Measurements from ENCODE around the gene PPP1R37. TPM values are rescaled to one million over a fixed set of nuclear protein-coding genes. Genes with fewer than 3 reads are reported as not detected.
A peak's percentile ranks its signal among the peaks of the same experiment; 100 is the strongest.

The PPP1R37 gene
- total RNA-seq, 1 donor: 53.6 TPM

- Histone ChIP-seq H2AFZ (ENCODE audit: low read length) (no peak overlapping the region), H3K4me1 (ENCODE audit: insufficient read depth, low read length) (no peaks in the 10 kb centered on the region), H3K27ac (ENCODE audit: low read depth, low read length) (no peak overlapping the region), H3K4me2 (ENCODE audit: insufficient read depth, low read length) (no peak overlapping the region), H3K36me3 (ENCODE audit: insufficient read depth, low read length) (peaks cover 39% of the 10 kb centered on the region), H3K9me3 (ENCODE audit: low read depth, low read length) (no peaks in the 10 kb centered on the region), H4K20me1 (ENCODE audit: insufficient read depth, low read length) (peaks cover 54% of the 10 kb centered on the region), H3K4me3 (ENCODE audit: insufficient read depth, low read length) (no peak overlapping the region), H3K79me2 (ENCODE audit: insufficient read depth, low read length) (peaks cover 95% of the 10 kb centered on the region), H3K27me3 (ENCODE audit: insufficient read depth, low read length) (no peaks in the 10 kb centered on the region)
- no peak for DNase-seq (ENCODE audit: insufficient read length, low spot score, missing footprints)
- TF ChIP-seq, protein P1, sequence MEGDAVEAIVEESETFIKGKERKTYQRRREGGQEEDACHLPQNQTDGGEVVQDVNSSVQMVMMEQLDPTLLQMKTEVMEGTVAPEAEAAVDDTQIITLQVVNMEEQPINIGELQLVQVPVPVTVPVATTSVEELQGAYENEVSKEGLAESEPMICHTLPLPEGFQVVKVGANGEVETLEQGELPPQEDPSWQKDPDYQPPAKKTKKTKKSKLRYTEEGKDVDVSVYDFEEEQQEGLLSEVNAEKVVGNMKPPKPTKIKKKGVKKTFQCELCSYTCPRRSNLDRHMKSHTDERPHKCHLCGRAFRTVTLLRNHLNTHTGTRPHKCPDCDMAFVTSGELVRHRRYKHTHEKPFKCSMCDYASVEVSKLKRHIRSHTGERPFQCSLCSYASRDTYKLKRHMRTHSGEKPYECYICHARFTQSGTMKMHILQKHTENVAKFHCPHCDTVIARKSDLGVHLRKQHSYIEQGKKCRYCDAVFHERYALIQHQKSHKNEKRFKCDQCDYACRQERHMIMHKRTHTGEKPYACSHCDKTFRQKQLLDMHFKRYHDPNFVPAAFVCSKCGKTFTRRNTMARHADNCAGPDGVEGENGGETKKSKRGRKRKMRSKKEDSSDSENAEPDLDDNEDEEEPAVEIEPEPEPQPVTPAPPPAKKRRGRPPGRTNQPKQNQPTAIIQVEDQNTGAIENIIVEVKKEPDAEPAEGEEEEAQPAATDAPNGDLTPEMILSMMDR (IDR thresholded peaks at IDR 0.05; ENCODE audit: extremely low read depth, low read depth, low read length): no peak
Observed at GRCh38 chr19:45047188-45047797, 45.7 kb upstream of the PPP1R37 start.

- peak; percentile 21 for DNase-seq (ENCODE audit: insufficient read length, low spot score, missing footprints)
- Histone ChIP-seq H3K9me3 (ENCODE audit: low read depth, low read length) (no peaks in the 10 kb centered on the region), H3K36me3 (ENCODE audit: insufficient read depth, low read length) (peaks cover 42% of the 10 kb centered on the region), H3K4me2 (ENCODE audit: insufficient read depth, low read length) (no peak overlapping the region), H3K27me3 (ENCODE audit: insufficient read depth, low read length) (no peaks in the 10 kb centered on the region), H3K4me1 (ENCODE audit: insufficient read depth, low read length) (no peaks in the 10 kb centered on the region), H4K20me1 (ENCODE audit: insufficient read depth, low read length) (peaks cover 60% of the 10 kb centered on the region), H3K79me2 (ENCODE audit: insufficient read depth, low read length) (peaks cover 95% of the 10 kb centered on the region), H2AFZ (ENCODE audit: low read length) (no peak overlapping the region), H3K4me3 (ENCODE audit: insufficient read depth, low read length) (no peak overlapping the region), H3K27ac (ENCODE audit: low read depth, low read length) (peak overlapping the region; percentile 41)
- TF ChIP-seq, protein P1 (IDR thresholded peaks at IDR 0.05; ENCODE audit: extremely low read depth, low read depth, low read length): no peak
Observed at GRCh38 chr19:45049073-45049736, 43.8 kb upstream of the PPP1R37 start.

- Histone ChIP-seq H3K4me3 (ENCODE audit: insufficient read depth, low read length) (no peak overlapping the region), H3K36me3 (ENCODE audit: insufficient read depth, low read length) (peaks cover 41% of the 10 kb centered on the region), H2AFZ (ENCODE audit: low read length) (no peak overlapping the region), H3K27ac (ENCODE audit: low read depth, low read length) (no peak overlapping the region), H3K27me3 (ENCODE audit: insufficient read depth, low read length) (no peaks in the 10 kb centered on the region), H3K4me1 (ENCODE audit: insufficient read depth, low read length) (no peaks in the 10 kb centered on the region), H4K20me1 (ENCODE audit: insufficient read depth, low read length) (peaks cover 57% of the 10 kb centered on the region), H3K79me2 (ENCODE audit: insufficient read depth, low read length) (peaks cover 93% of the 10 kb centered on the region), H3K4me2 (ENCODE audit: insufficient read depth, low read length) (no peak overlapping the region), H3K9me3 (ENCODE audit: low read depth, low read length) (no peaks in the 10 kb centered on the region)
- peak; percentile 61 for DNase-seq (ENCODE audit: insufficient read length, low spot score, missing footprints)
- TF ChIP-seq, protein P1 (IDR thresholded peaks at IDR 0.05; ENCODE audit: extremely low read depth, low read depth, low read length): no peak
Observed at GRCh38 chr19:45050036-45050435, 42.9 kb upstream of the PPP1R37 start.

DNA sequence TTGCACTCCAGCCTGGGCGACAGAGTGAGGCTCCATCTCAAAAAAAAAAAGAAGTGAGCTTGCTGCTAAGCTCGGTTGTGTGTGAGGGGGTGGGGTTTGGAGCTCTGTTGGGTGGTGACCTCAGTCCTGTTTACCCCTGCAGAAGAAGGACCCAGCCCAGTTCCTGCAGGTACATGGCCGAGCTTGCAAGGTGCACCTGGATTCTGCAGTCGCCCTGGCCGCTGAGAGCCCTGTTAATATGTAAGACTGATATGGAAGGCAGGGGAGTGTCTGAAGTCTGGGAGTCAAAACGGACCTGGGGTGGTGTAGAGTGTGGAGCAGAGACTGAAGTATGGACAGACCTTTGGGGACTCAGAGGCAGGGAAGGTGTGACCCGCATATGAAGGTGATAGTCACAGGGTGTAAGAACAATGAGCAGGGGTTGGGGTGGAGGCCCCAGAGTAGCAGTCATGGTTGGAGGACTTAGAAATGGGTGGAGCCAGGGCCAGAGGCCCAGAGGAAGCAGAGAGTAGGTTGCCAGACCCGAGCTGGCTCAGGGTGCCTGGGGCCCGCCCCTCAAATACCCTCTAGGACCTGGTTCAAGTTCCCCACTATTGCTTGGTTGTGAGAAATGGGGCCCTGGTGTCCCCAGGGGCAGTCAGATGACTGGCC, 40.9 kb upstream of the PPP1R37 start:
- H3K27me3 ChIP-seq (ENCODE audit: insufficient read depth, low read length): no peaks in the 10 kb centered on the region
- no peak overlapping the region for H3K27ac ChIP-seq (ENCODE audit: low read depth, low read length)
- H3K79me2 ChIP-seq (ENCODE audit: insufficient read depth, low read length): peaks cover 75% of the 10 kb centered on the region
- peak; percentile 42 for DNase-seq (ENCODE audit: insufficient read length, low spot score, missing footprints)
- no peak overlapping the region for H2AFZ ChIP-seq (ENCODE audit: low read length)
- no peaks in the 10 kb centered on the region for H3K4me1 ChIP-seq (ENCODE audit: insufficient read depth, low read length)
- H4K20me1 ChIP-seq (ENCODE audit: insufficient read depth, low read length): peaks cover 47% of the 10 kb centered on the region
- H3K9me3 ChIP-seq (ENCODE audit: low read depth, low read length): no peaks in the 10 kb centered on the region
- TF ChIP-seq, protein P1 (IDR thresholded peaks at IDR 0.05; ENCODE audit: extremely low read depth, low read depth, low read length): no peak
- H3K36me3 ChIP-seq (ENCODE audit: insufficient read depth, low read length): peaks cover 43% of the 10 kb centered on the region
- no peak overlapping the region for H3K4me2 ChIP-seq (ENCODE audit: insufficient read depth, low read length)
- no peak overlapping the region for H3K4me3 ChIP-seq (ENCODE audit: insufficient read depth, low read length)

All from osteoblast (primary cell).